GM12875 (cell line): ENCODE results near the gene IP6K1.

Experiments
- H3K4me3 ChIP-seq: one replicate; pipeline ENCODE4 v1.5.1; 2011; ENCODE audit warnings: low read depth, low read length, control low read depth
- CTCF ChIP-seq: IDR thresholded peaks from 2 replicates; pipeline ENCODE4 v1.5.1; 2011; ENCODE audit warnings: low read depth, mild to moderate bottlenecking, control low read depth, inconsistent platforms, low read length, moderate library complexity, borderline replicate concordance; ENCODE audit not compliant: insufficient read depth

IP6K1 gene

GRCh38 chr3:49806850-49807249 lies 20.5 kb upstream of the IP6K1 start:
- peak overlapping the region; percentile 5 for H3K4me3 ChIP-seq
- no peak for TF ChIP-seq CTCF

GRCh38 chr3:49805897-49806701 lies 19.8 kb upstream of the IP6K1 start:
- no peak for TF ChIP-seq CTCF
- H3K4me3 ChIP-seq, result peak overlapping the region; percentile 46

GRCh38 chr3:49805367-49805782 lies 19.0 kb upstream of the IP6K1 start:
- H3K4me3 ChIP-seq, result peak overlapping the region; percentile 46
- no peak for TF ChIP-seq CTCF

- TF ChIP-seq CTCF, result no peak
- peak overlapping the region; percentile 77 for H3K4me3 ChIP-seq
Observed at GRCh38 chr3:49804141-49805041, 18.0 kb upstream of the IP6K1 start.

- no peak for TF ChIP-seq CTCF
- H3K4me3 ChIP-seq, result peak overlapping the region; percentile 77
Observed at GRCh38 chr3:49803465-49804140, 17.3 kb upstream of the IP6K1 start.

- H3K4me3 ChIP-seq, result peak within 1 kb of the TSS; percentile 77
- peak; percentile 96 for TF ChIP-seq CTCF
Observed at GRCh38 chr3:49802719-49803464, 16.6 kb upstream of the IP6K1 start, which contains the start of gene INKA1. Gene INKA1 (plus strand): TSS chr3:49803261. CDS start chr3:49803393, 132 bp downstream.
